Hepatocyte (in vitro differentiated cells): Measurements from ENCODE around the gene NR3C2.

Experiments
- CTCF ChIP-seq: fragments of 200-600 bp; sonication (generic); IDR thresholded peaks from 2 replicates; pipeline ENCODE4 v1.5.1; 2016; ENCODE audit warnings: antibody characterized with exemption, mild to moderate bottlenecking; ENCODE audit not compliant: poor library complexity
- EZH2 ChIP-seq: fragments of 200-600 bp; sonication (generic); IDR thresholded peaks from 2 replicates; pipeline ENCODE4 v1.6.1; 2016; ENCODE audit warnings: antibody characterized with exemption, mild to moderate bottlenecking, borderline replicate concordance
- EZH2phosphoT487 ChIP-seq: fragments of 200-600 bp; sonication (generic); IDR thresholded peaks from one replicate; pipeline ENCODE4 v1.6.1; 2018; ENCODE audit warnings: antibody characterized with exemption, mild to moderate bottlenecking, low read depth, moderate library complexity; ENCODE audit not compliant: unreplicated experiment, severe bottlenecking

GRCh38 chr4:148110169-148110568 is 332.0 kb downstream of the NR3C2 start:
- TF ChIP-seq CTCF (no peak), EZH2phosphoT487 (no peak), EZH2 (no peak)
